Measurements from ENCODE around the gene COA1. TPM values are rescaled to one million over a fixed set of nuclear protein-coding genes. Genes with fewer than 3 reads are reported as not detected.
"Not testable (repeated sequence)": the region's sequence is repeated elsewhere in the genome, so short reads cannot be mapped to it uniquely, and the experiment has no call there.

COA1 gene
- polyA plus RNA-seq, 3 donors = 25.6 to 57.8 (median 56.2) TPM

DNA sequence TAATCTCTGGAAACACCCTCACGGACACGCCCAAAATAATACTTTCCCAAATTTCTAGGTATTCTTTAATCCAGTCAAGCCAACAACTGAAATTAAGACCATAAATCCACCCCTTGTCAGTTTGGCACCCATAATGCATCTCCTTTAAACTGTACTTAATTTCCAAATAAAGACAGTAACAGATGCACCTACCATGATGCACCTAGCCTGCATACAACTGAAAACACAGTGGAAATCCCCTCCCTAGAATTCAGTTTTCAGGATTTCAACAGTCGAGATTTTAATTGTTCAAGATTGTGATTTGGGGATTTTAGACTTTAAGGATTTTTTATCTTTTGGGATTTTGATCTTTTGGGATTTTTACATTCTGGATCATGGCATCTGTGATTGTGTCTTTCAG, 129.3 kb downstream of the COA1 start:
- H3K27ac ChIP-seq (ENCODE audit: low read depth in 1 of 2, low read length in 2 of 2) = no peak overlapping the region
- Mint-ChIP-seq H3K27me3 (ENCODE audit: low read depth in 3 of 3) (no peaks in the 10 kb centered on the region), H3K4me3 (no peak overlapping the region), H3K4me1 (no peaks in the 10 kb centered on the region), H3K27ac (no peak overlapping the region), H3K36me3 (peaks cover 35 to 49% of the 10 kb centered on the region in 2 donors), H3K9me3 (peaks cover 0 to 7% (median 0%) of the 10 kb centered on the region in 7 donors)
- no peaks in the 10 kb centered on the region for H3K4me1 ChIP-seq (ENCODE audit: control insufficient read depth in 1 of 2, insufficient read depth in 2 of 2, low read length in 2 of 2)
- no peak for DNase-seq
- H2AFZ ChIP-seq (ENCODE audit: insufficient read depth, low read depth, low read length, poor library complexity, severe bottlenecking) = no peak overlapping the region
- H3K27me3 ChIP-seq (ENCODE audit: control insufficient read depth in 2 of 2, insufficient read depth in 2 of 2, low read length in 2 of 2) = no peaks in the 10 kb centered on the region
- no peaks in the 10 kb centered on the region for H4K20me1 ChIP-seq (ENCODE audit: insufficient read depth, low read length)
- H3K4me3 ChIP-seq (replicated peaks in 1 of 3; ENCODE audit: low read depth in 2 of 3, low read length in 3 of 3) = no peak overlapping the region
- TF ChIP-seq, protein P1, sequence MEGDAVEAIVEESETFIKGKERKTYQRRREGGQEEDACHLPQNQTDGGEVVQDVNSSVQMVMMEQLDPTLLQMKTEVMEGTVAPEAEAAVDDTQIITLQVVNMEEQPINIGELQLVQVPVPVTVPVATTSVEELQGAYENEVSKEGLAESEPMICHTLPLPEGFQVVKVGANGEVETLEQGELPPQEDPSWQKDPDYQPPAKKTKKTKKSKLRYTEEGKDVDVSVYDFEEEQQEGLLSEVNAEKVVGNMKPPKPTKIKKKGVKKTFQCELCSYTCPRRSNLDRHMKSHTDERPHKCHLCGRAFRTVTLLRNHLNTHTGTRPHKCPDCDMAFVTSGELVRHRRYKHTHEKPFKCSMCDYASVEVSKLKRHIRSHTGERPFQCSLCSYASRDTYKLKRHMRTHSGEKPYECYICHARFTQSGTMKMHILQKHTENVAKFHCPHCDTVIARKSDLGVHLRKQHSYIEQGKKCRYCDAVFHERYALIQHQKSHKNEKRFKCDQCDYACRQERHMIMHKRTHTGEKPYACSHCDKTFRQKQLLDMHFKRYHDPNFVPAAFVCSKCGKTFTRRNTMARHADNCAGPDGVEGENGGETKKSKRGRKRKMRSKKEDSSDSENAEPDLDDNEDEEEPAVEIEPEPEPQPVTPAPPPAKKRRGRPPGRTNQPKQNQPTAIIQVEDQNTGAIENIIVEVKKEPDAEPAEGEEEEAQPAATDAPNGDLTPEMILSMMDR (IDR thresholded peaks at IDR 0.05) = no peak
- 100% methylated on average over 2 of the region's 3 CpGs for WGBS (ENCODE audit: insufficient coverage)
- intact Hi-C loops (cut with micrococcal nuclease) = no loop called here
- no peak overlapping the region for H3K4me2 ChIP-seq (replicated peaks; ENCODE audit: extremely low read depth, low read length, poor library complexity, severe bottlenecking)
- no peaks in the 10 kb centered on the region for H3K9me3 ChIP-seq (replicated peaks in 1 of 2; ENCODE audit: control insufficient read depth in 1 of 2, insufficient read depth in 1 of 2, low read length in 2 of 2)
- no peak overlapping the region for H3K9ac ChIP-seq (ENCODE audit: insufficient read depth, low read length, poor library complexity, severe bottlenecking)
- peaks cover 12 to 25% of the 10 kb centered on the region in 2 donors for H3K36me3 ChIP-seq (replicated peaks in 1 of 2; ENCODE audit: control insufficient read depth in 1 of 2, insufficient read depth in 2 of 2, low read length in 2 of 2)
- no peaks in the 10 kb centered on the region for H3K79me2 ChIP-seq (ENCODE audit: insufficient read depth, low read length)

DNA sequence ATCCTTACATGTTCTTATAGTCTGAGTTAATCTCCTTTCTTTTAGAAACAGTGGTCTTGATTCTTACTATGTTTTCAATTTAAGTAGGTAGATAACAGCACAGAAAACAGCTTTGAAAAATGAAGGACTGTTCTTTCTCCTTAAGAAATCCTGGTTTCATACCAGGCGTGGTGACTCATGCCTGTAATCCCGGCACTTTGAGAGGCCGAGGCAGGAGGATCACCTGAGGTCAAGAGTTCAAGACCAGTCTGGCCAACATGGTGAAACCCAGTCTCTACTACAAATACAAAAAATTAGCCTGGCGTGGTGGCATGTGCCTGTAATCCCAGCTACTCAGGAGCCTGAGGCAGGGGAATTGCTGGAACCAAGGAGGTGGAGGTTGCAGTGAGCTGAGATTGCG, 132.9 kb downstream of the COA1 start:
- peaks cover 12 to 25% of the 10 kb centered on the region in 2 donors for H3K36me3 ChIP-seq (replicated peaks in 1 of 2; ENCODE audit: control insufficient read depth in 1 of 2, insufficient read depth in 2 of 2, low read length in 2 of 2)
- H3K4me1 ChIP-seq (ENCODE audit: control insufficient read depth in 1 of 2, insufficient read depth in 2 of 2, low read length in 2 of 2); H4K20me1 ChIP-seq (ENCODE audit: insufficient read depth, low read length); H3K4me2 ChIP-seq (replicated peaks; ENCODE audit: extremely low read depth, low read length, poor library complexity, severe bottlenecking); H3K27ac ChIP-seq (ENCODE audit: low read depth in 1 of 2, low read length in 2 of 2); H2AFZ ChIP-seq (ENCODE audit: insufficient read depth, low read depth, low read length, poor library complexity, severe bottlenecking); H3K4me3 Mint-ChIP-seq; H3K9me3 ChIP-seq (replicated peaks in 1 of 2; ENCODE audit: control insufficient read depth in 1 of 2, insufficient read depth in 1 of 2, low read length in 2 of 2); DNase-seq; H3K27me3 Mint-ChIP-seq (ENCODE audit: low read depth in 3 of 3); H3K4me1 Mint-ChIP-seq; H3K27me3 ChIP-seq (ENCODE audit: control insufficient read depth in 2 of 2, insufficient read depth in 2 of 2, low read length in 2 of 2); H3K9ac ChIP-seq (ENCODE audit: insufficient read depth, low read length, poor library complexity, severe bottlenecking); intact Hi-C loops (cut with micrococcal nuclease); H3K9me3 Mint-ChIP-seq; H3K79me2 ChIP-seq (ENCODE audit: insufficient read depth, low read length); H3K4me3 ChIP-seq (replicated peaks in 1 of 3; ENCODE audit: low read depth in 2 of 3, low read length in 3 of 3): not testable (repeated sequence)
- Mint-ChIP-seq H3K27ac (peak overlapping the region in 2 of 7 donors; percentile 21 to 50), H3K36me3 (peaks cover 28 to 40% of the 10 kb centered on the region in 2 donors)
- 83% methylated on average over 1 of the region's 5 CpGs for WGBS (ENCODE audit: insufficient coverage)
